Hepatocyte (in vitro differentiated cells): ENCODE data around the gene TBC1D9. TPM values are rescaled to one million over a fixed set of nuclear protein-coding genes. Genes with fewer than 3 reads are reported as not detected.
"Not testable (repeated sequence)": the region's sequence is repeated elsewhere in the genome, so short reads cannot be mapped to it uniquely, and the experiment has no call there.

Experiments used
- DNase-seq: peaks from one replicate; pipeline ENCODE4 v3.0.0-alpha.2; 2016; ENCODE audit warnings: low spot score
- H2AFZ ChIP-seq: fragments of 200-600 bp; sonication (generic); 2 replicates; pipeline ENCODE4 v1.6.0; 2016; ENCODE audit warnings: antibody characterized with exemption, mild to moderate bottlenecking
- H3K27ac ChIP-seq: fragments of 200-600 bp; sonication (generic); 2 replicates; pipeline ENCODE4 v1.5.1; 2016; ENCODE audit warnings: mild to moderate bottlenecking
- H3K27me3 ChIP-seq: fragments of 200-600 bp; sonication (generic); 2 replicates; pipeline ENCODE4 v1.6.1; 2016
- H3K36me3 ChIP-seq: fragments of 200-600 bp; sonication (generic); replicated peaks from 2 replicates; pipeline ENCODE4 v1.5.1; 2016; ENCODE audit warnings: low read depth; ENCODE audit not compliant: insufficient read depth
- H3K4me1 ChIP-seq: fragments of 200-600 bp; sonication (generic); 2 replicates; pipeline ENCODE4 v1.5.1; 2016; ENCODE audit warnings: mild to moderate bottlenecking, moderate library complexity; ENCODE audit not compliant: insufficient read depth
- H3K4me2 ChIP-seq: fragments of 200-600 bp; sonication (generic); 2 replicates; pipeline ENCODE4 v1.6.0; 2016
- H3K4me3 ChIP-seq: fragments of 200-600 bp; sonication (generic); 2 replicates; pipeline ENCODE4 v1.5.1; 2016; ENCODE audit warnings: mild to moderate bottlenecking
- H3K79me2 ChIP-seq: fragments of 200-600 bp; sonication (generic); 2 replicates; pipeline ENCODE4 v1.6.0; 2017; ENCODE audit warnings: mild to moderate bottlenecking
- H3K9me2 ChIP-seq: fragments of 200-600 bp; sonication (generic); replicated peaks from 2 replicates; pipeline ENCODE4 v1.6.0; 2017; ENCODE audit warnings: mild to moderate bottlenecking; ENCODE audit not compliant: insufficient read depth
- H3K9me3 ChIP-seq: fragments of 200-600 bp; sonication (generic); 2 replicates; pipeline ENCODE4 v1.5.1; 2016; ENCODE audit warnings: low read depth, mild to moderate bottlenecking
- H4K20me1 ChIP-seq: fragments of 200-600 bp; sonication (generic); 2 replicates; pipeline ENCODE4 v1.6.0; 2016; ENCODE audit warnings: mild to moderate bottlenecking; ENCODE audit not compliant: insufficient read depth, poor library complexity, severe bottlenecking
- EZH2 ChIP-seq: fragments of 200-600 bp; sonication (generic); IDR thresholded peaks from 2 replicates; pipeline ENCODE4 v1.6.1; 2016; ENCODE audit warnings: antibody characterized with exemption, mild to moderate bottlenecking, borderline replicate concordance
- EZH2phosphoT487 ChIP-seq: fragments of 200-600 bp; sonication (generic); IDR thresholded peaks from one replicate; pipeline ENCODE4 v1.6.1; 2018; ENCODE audit warnings: antibody characterized with exemption, mild to moderate bottlenecking, low read depth, moderate library complexity; ENCODE audit not compliant: unreplicated experiment, severe bottlenecking
- WGBS: methylation state at CpG from one replicate; pipeline ENCODE4 v1.1.6; 2016; ENCODE audit warnings: low lambda C conversion rate; ENCODE audit errors: missing lambda C conversion rate; 5-methylcytosine and 5-hydroxymethylcytosine counted together
- polyA plus RNA-seq: library from polyadenylated mRNA; unstranded; fragments of >200 nt; fragmentation: Nextera tagmentation; extraction: Ambion mirVana; gene quantifications from 2 replicates; pipeline ENCODE4 v1.2.1, GENCODE V29; 2016
- total RNA-seq: library from RNA; depleted of rRNA; stranded (reverse); fragments of >200 nt; gene quantifications from 2 replicates; pipeline ENCODE4 v1.2.3, GENCODE V29; 2014
- TF ChIP-seq, protein P1 (sequence below): fragments of 200-600 bp; sonication (generic); IDR thresholded peaks from 2 replicates; pipeline ENCODE4 v1.5.1; 2016; ENCODE audit warnings: antibody characterized with exemption, mild to moderate bottlenecking; ENCODE audit not compliant: poor library complexity

The TBC1D9 gene
- total and polyA plus RNA-seq, 2 experiments from 2014 or later, result 10.5 to 35.6 TPM

DNA sequence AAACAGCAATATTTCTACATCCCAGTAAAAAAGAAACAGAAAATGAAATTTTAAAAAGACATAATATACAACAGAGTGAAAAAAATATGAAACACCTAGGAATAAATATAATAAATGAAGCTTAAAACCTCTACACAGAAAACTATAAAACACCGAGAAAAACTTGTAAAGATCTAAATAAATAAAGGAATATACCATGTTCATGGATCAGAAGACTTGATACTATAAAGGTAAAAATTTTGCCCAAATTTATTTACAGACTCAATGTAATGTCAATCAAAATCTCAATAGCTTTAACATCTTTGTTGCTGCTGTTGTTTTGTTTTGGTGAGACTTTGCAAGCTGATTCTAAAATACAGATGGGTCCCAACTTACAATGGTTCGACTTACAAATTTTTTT, 5.7 kb downstream of the TBC1D9 start:
- Histone ChIP-seq H3K27ac (no peak overlapping the region), H3K9me2 (no peaks in the 10 kb centered on the region), H2AFZ (no peak overlapping the region), H4K20me1 (no peaks in the 10 kb centered on the region), H3K9me3 (no peaks in the 10 kb centered on the region), H3K4me2 (no peak overlapping the region), H3K4me3 (no peak overlapping the region), H3K27me3 (no peaks in the 10 kb centered on the region), H3K36me3 (no peaks in the 10 kb centered on the region), H3K4me1 (no peaks in the 10 kb centered on the region), H3K79me2 (peaks cover 100% of the 10 kb centered on the region)
- 70% methylated on average over 2 of the region's 2 CpGs for WGBS
- DNase-seq, result no peak
- TF ChIP-seq, protein P1, sequence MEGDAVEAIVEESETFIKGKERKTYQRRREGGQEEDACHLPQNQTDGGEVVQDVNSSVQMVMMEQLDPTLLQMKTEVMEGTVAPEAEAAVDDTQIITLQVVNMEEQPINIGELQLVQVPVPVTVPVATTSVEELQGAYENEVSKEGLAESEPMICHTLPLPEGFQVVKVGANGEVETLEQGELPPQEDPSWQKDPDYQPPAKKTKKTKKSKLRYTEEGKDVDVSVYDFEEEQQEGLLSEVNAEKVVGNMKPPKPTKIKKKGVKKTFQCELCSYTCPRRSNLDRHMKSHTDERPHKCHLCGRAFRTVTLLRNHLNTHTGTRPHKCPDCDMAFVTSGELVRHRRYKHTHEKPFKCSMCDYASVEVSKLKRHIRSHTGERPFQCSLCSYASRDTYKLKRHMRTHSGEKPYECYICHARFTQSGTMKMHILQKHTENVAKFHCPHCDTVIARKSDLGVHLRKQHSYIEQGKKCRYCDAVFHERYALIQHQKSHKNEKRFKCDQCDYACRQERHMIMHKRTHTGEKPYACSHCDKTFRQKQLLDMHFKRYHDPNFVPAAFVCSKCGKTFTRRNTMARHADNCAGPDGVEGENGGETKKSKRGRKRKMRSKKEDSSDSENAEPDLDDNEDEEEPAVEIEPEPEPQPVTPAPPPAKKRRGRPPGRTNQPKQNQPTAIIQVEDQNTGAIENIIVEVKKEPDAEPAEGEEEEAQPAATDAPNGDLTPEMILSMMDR, result no peak
- no peak for TF ChIP-seq EZH2
- no peak for TF ChIP-seq EZH2phosphoT487

DNA sequence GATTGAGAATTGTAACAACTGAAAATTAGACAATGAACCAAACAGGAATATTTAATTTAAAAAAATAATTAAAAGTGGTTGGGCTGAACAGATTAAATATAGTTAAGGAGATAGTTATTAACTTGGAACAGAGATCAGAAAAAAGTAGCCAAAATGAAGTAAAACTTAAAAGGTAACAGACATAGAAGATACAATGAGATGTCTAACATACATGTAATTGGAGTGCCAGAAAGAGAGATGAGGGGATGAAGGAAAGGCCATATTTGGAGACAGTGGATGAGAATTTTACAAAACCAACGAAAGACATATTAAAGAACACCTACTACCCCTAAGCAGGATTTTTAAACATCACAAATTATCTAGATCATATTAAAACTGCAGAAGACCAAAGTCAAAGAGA, 8.0 kb downstream of the TBC1D9 start:
- H3K4me3 ChIP-seq, result no peak overlapping the region
- no peaks in the 10 kb centered on the region for H3K27me3 ChIP-seq
- no peak overlapping the region for H3K27ac ChIP-seq
- TF ChIP-seq, protein P1, result no peak
- no peak for TF ChIP-seq EZH2
- no peak for TF ChIP-seq EZH2phosphoT487
- H4K20me1 ChIP-seq, result no peaks in the 10 kb centered on the region
- no peaks in the 10 kb centered on the region for H3K36me3 ChIP-seq
- WGBS, result 97% methylated on average over 1 of the region's 1 CpG
- H3K9me2 ChIP-seq, result no peaks in the 10 kb centered on the region
- peaks cover 7% of the 10 kb centered on the region for H3K4me1 ChIP-seq
- no peaks in the 10 kb centered on the region for H3K9me3 ChIP-seq
- no peak overlapping the region for H2AFZ ChIP-seq
- DNase-seq, result no peak
- H3K4me2 ChIP-seq, result no peak overlapping the region
- H3K79me2 ChIP-seq, result peaks cover 99% of the 10 kb centered on the region

DNA sequence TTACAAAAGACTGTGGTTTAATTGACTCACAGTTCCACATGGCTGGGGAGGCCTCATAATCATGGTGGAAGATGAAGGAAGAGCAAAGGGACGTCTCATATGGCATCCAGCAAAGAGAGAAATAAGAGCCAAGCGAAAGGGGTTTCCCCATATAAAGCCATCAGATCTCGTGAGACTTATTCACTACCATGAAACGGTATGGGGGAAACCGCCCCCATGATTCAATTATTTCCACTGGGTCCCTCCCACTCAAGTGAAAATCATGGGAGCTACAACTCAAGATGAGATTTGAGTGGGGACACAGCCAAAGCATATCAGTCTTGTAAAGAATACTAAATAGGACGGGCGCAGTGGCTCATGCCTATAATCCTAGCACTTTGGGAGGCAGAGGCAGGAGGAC, 9.6 kb downstream of the TBC1D9 start:
- not testable (repeated sequence) for H3K9me3 ChIP-seq, H4K20me1 ChIP-seq, H2AFZ ChIP-seq, H3K9me2 ChIP-seq, H3K36me3 ChIP-seq, H3K4me2 ChIP-seq, H3K27me3 ChIP-seq, DNase-seq, H3K27ac ChIP-seq, H3K4me3 ChIP-seq
- peaks cover 89% of the 10 kb centered on the region for H3K79me2 ChIP-seq
- 98% methylated on average over 7 of the region's 7 CpGs for WGBS
- H3K4me1 ChIP-seq, result peaks cover 14% of the 10 kb centered on the region

DNA sequence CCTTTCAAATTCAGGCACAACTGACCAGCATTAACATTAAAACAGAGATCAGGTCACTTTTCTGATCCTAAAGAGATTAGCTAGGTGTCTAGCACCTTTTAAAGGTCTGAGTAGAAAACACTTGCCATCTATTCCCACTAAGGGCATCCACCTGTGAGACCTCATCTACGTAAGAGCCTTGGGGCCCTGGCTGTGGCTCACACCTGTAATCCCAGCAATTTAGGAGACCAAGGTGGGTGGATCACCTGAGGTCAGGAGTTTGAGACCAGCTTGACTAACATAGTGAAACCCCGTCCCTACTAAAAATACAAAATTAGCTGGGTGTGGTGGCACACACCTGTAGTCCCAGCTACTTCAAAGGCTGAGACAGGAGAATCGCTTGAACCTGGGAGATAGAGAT, 11.8 kb downstream of the TBC1D9 start:
- no peaks in the 10 kb centered on the region for H3K9me3 ChIP-seq
- H3K27me3 ChIP-seq, result no peaks in the 10 kb centered on the region
- no peak for DNase-seq
- peaks cover 32% of the 10 kb centered on the region for H3K4me1 ChIP-seq
- H3K4me3 ChIP-seq, result no peak overlapping the region
- peaks cover 79% of the 10 kb centered on the region for H3K79me2 ChIP-seq
- H3K27ac ChIP-seq, result no peak overlapping the region
- no peak for TF ChIP-seq EZH2
- TF ChIP-seq, protein P1, result no peak
- TF ChIP-seq EZH2phosphoT487, result no peak
- H4K20me1 ChIP-seq, result no peaks in the 10 kb centered on the region
- H3K36me3 ChIP-seq, result no peaks in the 10 kb centered on the region
- 82% methylated on average over 3 of the region's 3 CpGs for WGBS
- no peak overlapping the region for H2AFZ ChIP-seq
- no peak overlapping the region for H3K4me2 ChIP-seq
- no peaks in the 10 kb centered on the region for H3K9me2 ChIP-seq
